HepG2 (cell line): ENCODE measurements around the gene TGFBR1.

Experiments
- BRD4 ChIP-seq: sonication (generic); formaldehyde crosslinking; IDR thresholded peaks from 2 replicates; pipeline ENCODE4 v1.4.0; 2020; ENCODE audit warnings: missing genetic modification reagents
- CTCF ChIP-seq: sonication (generic); formaldehyde crosslinking; IDR thresholded peaks from 2 replicates; pipeline ENCODE4 v1.5.0; 2020; ENCODE audit warnings: mild to moderate bottlenecking, missing genetic modification reagents, moderate library complexity
- KDM3A ChIP-seq: IDR thresholded peaks from 2 replicates; pipeline ENCODE4 v1.6.1; 2018; ENCODE audit warnings: low read depth, missing compliant biosample characterization
- MAX ChIP-seq: IDR thresholded peaks from 2 replicates; pipeline ENCODE4 v1.6.1; 2012; ENCODE audit warnings: inconsistent platforms
- MXI1 ChIP-seq: IDR thresholded peaks from 3 replicates; pipeline ENCODE4 v1.6.1; 2012; ENCODE audit warnings: low read depth, low read length, inconsistent platforms, borderline replicate concordance
- NFIC ChIP-seq: IDR thresholded peaks from 2 replicates; pipeline ENCODE4 v1.6.1; 2012; ENCODE audit warnings: mild to moderate bottlenecking, low read length, inconsistent platforms
- SMAD1 ChIP-seq: sonication (generic); formaldehyde crosslinking; IDR thresholded peaks from 2 replicates; pipeline ENCODE4 v1.4.0; 2020; ENCODE audit warnings: missing genetic modification reagents, low read depth, mild to moderate bottlenecking, borderline replicate concordance
- SMAD9 ChIP-seq: sonication (generic); formaldehyde crosslinking; IDR thresholded peaks from 2 replicates; pipeline ENCODE4 v1.5.1; 2020; ENCODE audit warnings: mild to moderate bottlenecking, missing genetic modification reagents

- TF ChIP-seq MXI1 (no peak), SMAD9 (CRISPR knock-in tag) (no peak), KDM3A (CRISPR knock-in tag) (no peak), NFIC (no peak), MAX (no peak), SMAD1 (CRISPR knock-in tag) (no peak), BRD4 (CRISPR knock-in tag) (no peak), CTCF (no peak)
Observed at GRCh38 chr9:99078717-99079116, 26.2 kb upstream of the TGFBR1 start.
